ENCODE data around the gene AKNAD1.

DNA sequence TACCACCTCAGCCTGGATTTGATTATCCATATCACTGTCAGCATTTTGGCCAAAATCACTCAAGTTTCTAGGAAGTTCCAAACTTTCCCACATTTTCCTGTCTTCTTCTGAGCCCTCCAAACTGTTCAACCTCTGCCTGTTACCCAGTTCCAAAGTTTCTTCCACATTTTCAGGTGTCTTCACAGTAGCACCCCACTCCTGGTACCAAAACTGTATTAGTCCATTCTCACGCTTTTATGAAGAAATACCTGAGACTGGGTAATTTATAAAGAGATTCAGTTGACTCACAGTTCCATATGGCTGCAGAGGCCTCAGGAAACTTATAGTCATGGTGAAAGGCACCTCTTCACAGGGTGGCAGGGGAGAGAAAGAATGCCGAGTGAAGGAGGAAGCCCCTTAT, 71.0 kb downstream of the AKNAD1 start:
- TF ChIP-seq, protein P1, sequence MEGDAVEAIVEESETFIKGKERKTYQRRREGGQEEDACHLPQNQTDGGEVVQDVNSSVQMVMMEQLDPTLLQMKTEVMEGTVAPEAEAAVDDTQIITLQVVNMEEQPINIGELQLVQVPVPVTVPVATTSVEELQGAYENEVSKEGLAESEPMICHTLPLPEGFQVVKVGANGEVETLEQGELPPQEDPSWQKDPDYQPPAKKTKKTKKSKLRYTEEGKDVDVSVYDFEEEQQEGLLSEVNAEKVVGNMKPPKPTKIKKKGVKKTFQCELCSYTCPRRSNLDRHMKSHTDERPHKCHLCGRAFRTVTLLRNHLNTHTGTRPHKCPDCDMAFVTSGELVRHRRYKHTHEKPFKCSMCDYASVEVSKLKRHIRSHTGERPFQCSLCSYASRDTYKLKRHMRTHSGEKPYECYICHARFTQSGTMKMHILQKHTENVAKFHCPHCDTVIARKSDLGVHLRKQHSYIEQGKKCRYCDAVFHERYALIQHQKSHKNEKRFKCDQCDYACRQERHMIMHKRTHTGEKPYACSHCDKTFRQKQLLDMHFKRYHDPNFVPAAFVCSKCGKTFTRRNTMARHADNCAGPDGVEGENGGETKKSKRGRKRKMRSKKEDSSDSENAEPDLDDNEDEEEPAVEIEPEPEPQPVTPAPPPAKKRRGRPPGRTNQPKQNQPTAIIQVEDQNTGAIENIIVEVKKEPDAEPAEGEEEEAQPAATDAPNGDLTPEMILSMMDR (IDR thresholded peaks at IDR 0.05), result no peak
- TF ChIP-seq POLR2A (IDR thresholded peaks at IDR 0.05) (no peak), EP300 (IDR thresholded peaks at IDR 0.05) (no peak)

Measured in stomach (tissue), 4 donors.